Measurements from ENCODE around the gene PKIG.

The PKIG gene

GRCh38 chr20:44660581-44660980 is 78.2 kb downstream of the PKIG start:
- Histone ChIP-seq H3K4me1 (peaks cover 12 to 71% (median 29%) of the 10 kb centered on the region in 10 experiments), H3K36me3 (no peaks in the 10 kb centered on the region), H3K9me3 (replicated peaks in 1 of 11) (peaks cover 0 to 27% (median 5%) of the 10 kb centered on the region in 11 experiments; a peak in 10 of 22 replicates), H3K9ac (no peak overlapping the region), H3K4me3 (no peak overlapping the region), H3K4me2 (peak overlapping the region in 3 of 11 experiments; percentile 20 to 51 (median 50); a peak in 6 of 22 replicates), H4K20me1 (no peaks in the 10 kb centered on the region), H3K27me3 (no peaks in the 10 kb centered on the region), H3K27ac (peak overlapping the region in 2 of 11 experiments; percentile 34 to 57; a peak in 3 of 22 replicates)
- no peak for TF ChIP-seq Cebpa-rat (IDR thresholded peaks at IDR 0.05)

DNA sequence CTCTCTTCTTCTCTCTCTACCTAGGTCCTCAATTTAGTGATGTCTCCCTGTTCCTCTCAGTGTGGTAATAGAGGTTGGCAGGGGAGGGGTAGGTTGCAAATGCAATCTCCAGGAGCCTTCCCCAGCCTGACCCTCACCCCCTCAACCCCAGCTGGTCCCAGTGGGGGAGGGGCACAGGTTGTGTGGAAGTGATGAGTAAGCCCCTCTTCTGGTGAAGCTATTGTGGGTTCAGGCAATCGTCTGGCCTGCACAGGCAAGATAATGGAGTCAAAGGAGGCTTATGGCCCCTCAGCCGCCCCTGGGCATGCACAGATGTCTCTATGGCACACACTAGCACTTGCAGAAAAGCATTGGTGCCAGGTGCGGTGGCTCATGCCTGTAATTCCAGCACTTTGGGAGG is 79.9 kb downstream of the PKIG start:
- no peak overlapping the region for H3K4me3 ChIP-seq
- H3K4me2 ChIP-seq, result peak overlapping the region in 5 of 11 experiments; percentile 6 to 93 (median 37); a peak in 6 of 22 replicates
- H3K9ac ChIP-seq, result no peak overlapping the region
- H4K20me1 ChIP-seq, result no peaks in the 10 kb centered on the region
- no peaks in the 10 kb centered on the region for H3K36me3 ChIP-seq
- H3K9me3 ChIP-seq (replicated peaks in 1 of 11), result peaks cover 0 to 27% (median 5%) of the 10 kb centered on the region in 11 experiments; a peak in 10 of 22 replicates
- no peak overlapping the region for H3K27ac ChIP-seq
- no peaks in the 10 kb centered on the region for H3K27me3 ChIP-seq
- TF ChIP-seq Cebpa-rat (IDR thresholded peaks at IDR 0.05), result no peak
- H3K4me1 ChIP-seq, result peaks cover 0 to 70% (median 16%) of the 10 kb centered on the region in 10 experiments; a peak in 14 of 20 replicates

DNA sequence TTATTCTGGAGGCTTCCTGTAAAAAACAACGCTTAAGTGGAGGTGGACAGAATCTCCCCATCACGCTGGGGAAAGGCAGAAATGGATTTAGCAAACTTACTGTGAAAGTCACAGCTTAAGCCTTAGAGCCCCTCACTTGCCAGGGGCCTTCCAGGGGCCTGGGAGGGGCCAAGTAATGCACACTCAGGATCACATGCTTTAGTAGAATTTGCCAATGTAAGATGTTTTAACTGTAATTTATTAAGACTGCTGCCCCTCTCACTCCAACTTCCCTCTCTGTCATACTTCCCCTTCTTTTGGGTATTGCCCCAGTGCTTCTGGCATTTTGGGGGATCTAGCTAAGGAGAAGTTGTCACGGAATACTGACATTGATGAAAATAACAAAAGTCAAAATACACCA is 81.8 kb downstream of the PKIG start:
- no peak overlapping the region; a peak in 1 of 20 replicates for H3K4me3 ChIP-seq
- no peak for TF ChIP-seq Cebpa-rat (IDR thresholded peaks at IDR 0.05)
- peak overlapping the region in 5 of 11 experiments; percentile 31 to 77 (median 74); a peak in 9 of 22 replicates for H3K27ac ChIP-seq
- peak overlapping the region in 3 of 11 experiments; percentile 35 to 60 (median 53); a peak in 5 of 22 replicates for H3K9ac ChIP-seq
- H3K4me1 ChIP-seq, result peaks cover 0 to 70% (median 16%) of the 10 kb centered on the region in 10 experiments; a peak in 14 of 20 replicates
- H3K36me3 ChIP-seq, result no peaks in the 10 kb centered on the region
- H3K27me3 ChIP-seq, result no peaks in the 10 kb centered on the region
- H4K20me1 ChIP-seq, result no peaks in the 10 kb centered on the region
- H3K9me3 ChIP-seq (replicated peaks in 1 of 11), result peaks cover 0 to 20% (median 0%) of the 10 kb centered on the region in 11 experiments; a peak in 3 of 22 replicates
- H3K4me2 ChIP-seq, result peak overlapping the region in 8 of 11 experiments; percentile 2 to 93 (median 42); a peak in 12 of 22 replicates

GRCh38 chr20:44666066-44666465 is 83.7 kb downstream of the PKIG start:
- Histone ChIP-seq H3K4me2 (peak overlapping the region in 3 of 11 experiments; percentile 18 to 93 (median 86); a peak in 5 of 22 replicates), H3K4me3 (no peak overlapping the region), H3K9ac (no peak overlapping the region), H3K4me1 (peaks cover 10 to 62% (median 23%) of the 10 kb centered on the region in 10 experiments), H4K20me1 (no peaks in the 10 kb centered on the region), H3K27ac (no peak overlapping the region), H3K36me3 (no peaks in the 10 kb centered on the region), H3K27me3 (no peaks in the 10 kb centered on the region), H3K9me3 (replicated peaks in 1 of 11) (peaks cover 0 to 3% (median 0%) of the 10 kb centered on the region in 11 experiments; a peak in 1 of 22 replicates)
- no peak for TF ChIP-seq Cebpa-rat (IDR thresholded peaks at IDR 0.05)
